OCI-LY3 (cell line): Measurements from ENCODE around the gene RHOBTB3.

Experiments
- H2AFZ ChIP-seq: fragments of 200-600, 300-600 bp; shearing (Covaris generic); 2 replicates; pipeline ENCODE4 v1.6.0; 2014; ENCODE audit warnings: antibody characterized with exemption, low read depth, low read length
- H3K27ac ChIP-seq: fragments of 200-600, 300-600 bp; sonication (generic); 2 replicates; pipeline ENCODE4 v1.5.1; 2014; ENCODE audit warnings: mild to moderate bottlenecking, low read length, moderate library complexity, mixed read lengths
- H3K27me3 ChIP-seq: fragments of 200-600, 300-600 bp; sonication (generic); 2 replicates; pipeline ENCODE4 v1.6.1; 2014; ENCODE audit warnings: low read depth, low read length, mixed read lengths
- H3K36me3 ChIP-seq: fragments of 200-600, 300-600 bp; sonication (generic); replicated peaks from 2 replicates; pipeline ENCODE3; 2014; ENCODE audit warnings: low read depth, low read length, mixed read lengths
- H3K4me1 ChIP-seq: fragments of 300-600, 200-600 bp; sonication (generic); 2 replicates; pipeline ENCODE4 v1.6.1; 2014; ENCODE audit warnings: low read length, mixed read lengths
- H3K4me2 ChIP-seq: fragments of 200-600, 300-600 bp; sonication (generic); 2 replicates; pipeline ENCODE4 v1.6.1; 2014; ENCODE audit warnings: low read length, mixed read lengths
- H3K4me3 ChIP-seq: fragments of 300-600, 200-600 bp; sonication (generic); 2 replicates; pipeline ENCODE4 v1.5.1; 2014; ENCODE audit warnings: antibody characterized with exemption, mild to moderate bottlenecking, low read length, moderate library complexity
- H3K79me2 ChIP-seq: fragments of 300-600, 200-600 bp; shearing (Covaris generic); 2 replicates; pipeline ENCODE4 v1.6.1; 2014; ENCODE audit warnings: mild to moderate bottlenecking, low read length, mixed read lengths
- H3K9ac ChIP-seq: fragments of 300-600, 200-600 bp; shearing (Covaris generic); 2 replicates; pipeline ENCODE4 v1.6.0; 2014; ENCODE audit warnings: mild to moderate bottlenecking, low read length, moderate library complexity
- H3K9me3 ChIP-seq: fragments of 200-600, 300-600 bp; shearing (Covaris generic); 2 replicates; pipeline ENCODE4 v1.6.1; 2014; ENCODE audit warnings: low read length, mixed read lengths; ENCODE audit not compliant: insufficient read depth
- H4K20me1 ChIP-seq: fragments of 200-600, 300-600 bp; sonication (generic); 2 replicates; pipeline ENCODE4 v1.6.1; 2016; ENCODE audit warnings: low read length, mixed read lengths; ENCODE audit not compliant: insufficient read depth
- EZH2phosphoT487 ChIP-seq: fragments of 200-600 bp; shearing (Covaris generic); IDR thresholded peaks from 2 replicates; pipeline ENCODE4 v1.6.1; 2018; ENCODE audit warnings: antibody characterized with exemption, mixed run types, low read depth
- TF ChIP-seq, protein P1 (sequence below): fragments of 200-600, 300-600 bp; sonication (generic); IDR thresholded peaks from 2 replicates; pipeline ENCODE4 v1.5.1; 2014; ENCODE audit warnings: antibody characterized with exemption, low read length, low read depth

The RHOBTB3 gene

DNA sequence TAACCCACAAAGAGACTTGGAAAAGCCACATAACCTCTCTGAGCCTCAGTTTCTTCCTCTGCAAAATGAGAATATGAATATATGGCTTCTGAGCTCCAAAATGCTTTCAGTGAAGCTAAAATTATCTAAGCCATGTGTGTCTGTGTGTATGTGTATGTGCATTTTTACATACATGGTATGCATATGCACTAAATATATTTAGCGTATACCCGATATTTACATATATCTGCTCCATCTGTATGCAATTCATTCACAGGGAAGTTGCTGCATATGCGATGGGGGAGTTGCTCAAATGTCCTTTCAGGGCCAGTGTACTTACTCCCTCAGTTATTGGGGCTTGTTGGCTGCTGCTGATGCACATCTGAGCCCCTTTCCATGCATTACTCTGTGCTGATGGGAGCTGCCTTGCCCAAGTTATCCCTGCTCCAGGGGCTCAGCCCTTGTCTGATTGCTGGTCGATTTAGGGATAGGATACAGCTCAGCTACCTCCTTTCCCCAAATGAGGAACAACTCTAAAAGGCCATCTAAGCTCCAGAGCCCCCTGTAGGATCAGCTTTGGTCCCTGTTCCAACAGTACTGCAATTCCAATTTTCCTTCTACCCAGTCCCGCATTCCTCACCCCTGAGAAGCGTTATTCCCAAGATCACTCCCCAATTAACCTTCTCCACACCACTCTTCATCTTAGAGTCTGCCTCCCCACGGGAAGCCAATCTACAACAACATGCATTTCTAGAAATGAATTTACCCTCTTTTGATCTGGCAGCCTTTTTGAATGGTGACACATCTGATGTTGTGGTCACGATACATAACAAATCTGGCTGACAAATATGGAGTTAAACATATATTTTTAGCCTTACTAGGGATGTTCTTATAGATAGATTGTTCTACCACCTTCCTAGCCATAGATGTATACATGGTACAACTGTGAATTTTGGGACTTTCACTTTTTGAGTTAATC is 15.9 kb downstream of the RHOBTB3 start:
- no peak overlapping the region for H3K4me3 ChIP-seq
- no peaks in the 10 kb centered on the region for H3K9me3 ChIP-seq
- H3K79me2 ChIP-seq = no peaks in the 10 kb centered on the region
- H3K9ac ChIP-seq = no peak overlapping the region
- H3K4me1 ChIP-seq = peaks cover 5% of the 10 kb centered on the region; the same call in 1 of the 2 replicates
- H2AFZ ChIP-seq = no peak overlapping the region
- no peaks in the 10 kb centered on the region for H4K20me1 ChIP-seq
- H3K4me2 ChIP-seq = no peak overlapping the region
- H3K36me3 ChIP-seq = no peaks in the 10 kb centered on the region
- no peak overlapping the region for H3K27ac ChIP-seq
- H3K27me3 ChIP-seq = no peaks in the 10 kb centered on the region
- TF ChIP-seq, protein P1, sequence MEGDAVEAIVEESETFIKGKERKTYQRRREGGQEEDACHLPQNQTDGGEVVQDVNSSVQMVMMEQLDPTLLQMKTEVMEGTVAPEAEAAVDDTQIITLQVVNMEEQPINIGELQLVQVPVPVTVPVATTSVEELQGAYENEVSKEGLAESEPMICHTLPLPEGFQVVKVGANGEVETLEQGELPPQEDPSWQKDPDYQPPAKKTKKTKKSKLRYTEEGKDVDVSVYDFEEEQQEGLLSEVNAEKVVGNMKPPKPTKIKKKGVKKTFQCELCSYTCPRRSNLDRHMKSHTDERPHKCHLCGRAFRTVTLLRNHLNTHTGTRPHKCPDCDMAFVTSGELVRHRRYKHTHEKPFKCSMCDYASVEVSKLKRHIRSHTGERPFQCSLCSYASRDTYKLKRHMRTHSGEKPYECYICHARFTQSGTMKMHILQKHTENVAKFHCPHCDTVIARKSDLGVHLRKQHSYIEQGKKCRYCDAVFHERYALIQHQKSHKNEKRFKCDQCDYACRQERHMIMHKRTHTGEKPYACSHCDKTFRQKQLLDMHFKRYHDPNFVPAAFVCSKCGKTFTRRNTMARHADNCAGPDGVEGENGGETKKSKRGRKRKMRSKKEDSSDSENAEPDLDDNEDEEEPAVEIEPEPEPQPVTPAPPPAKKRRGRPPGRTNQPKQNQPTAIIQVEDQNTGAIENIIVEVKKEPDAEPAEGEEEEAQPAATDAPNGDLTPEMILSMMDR = no peak
- no peak for TF ChIP-seq EZH2phosphoT487

DNA sequence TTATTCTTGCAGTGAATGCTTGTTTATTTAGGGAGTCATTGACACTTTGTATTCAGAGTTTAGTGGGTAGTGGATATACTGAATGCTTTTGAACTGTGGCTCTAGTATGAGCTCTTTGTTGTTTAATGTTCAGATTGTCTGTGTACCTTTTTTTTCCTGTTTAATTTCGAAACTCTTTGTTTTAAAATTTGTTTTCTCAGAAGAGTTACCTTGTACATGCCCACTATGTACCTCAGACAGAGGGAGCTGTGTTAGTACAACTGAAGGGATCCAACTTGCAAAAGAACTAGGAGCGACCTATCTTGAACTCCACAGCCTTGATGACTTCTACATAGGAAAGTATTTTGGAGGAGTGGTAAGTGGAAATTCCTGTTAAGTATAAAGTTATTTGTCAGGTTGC is 17.0 kb downstream of the RHOBTB3 start:
- no peaks in the 10 kb centered on the region for H3K36me3 ChIP-seq
- H4K20me1 ChIP-seq = no peaks in the 10 kb centered on the region
- no peaks in the 10 kb centered on the region for H3K27me3 ChIP-seq
- no peaks in the 10 kb centered on the region for H3K9me3 ChIP-seq
- H3K4me3 ChIP-seq = no peak overlapping the region
- no peak overlapping the region for H2AFZ ChIP-seq
- no peak overlapping the region for H3K9ac ChIP-seq
- TF ChIP-seq, protein P1 = no peak
- no peak for TF ChIP-seq EZH2phosphoT487
- H3K4me1 ChIP-seq = peaks cover 5% of the 10 kb centered on the region; the same call in 1 of the 2 replicates
- no peak overlapping the region for H3K27ac ChIP-seq
- H3K4me2 ChIP-seq = no peak overlapping the region
- H3K79me2 ChIP-seq = no peaks in the 10 kb centered on the region

DNA sequence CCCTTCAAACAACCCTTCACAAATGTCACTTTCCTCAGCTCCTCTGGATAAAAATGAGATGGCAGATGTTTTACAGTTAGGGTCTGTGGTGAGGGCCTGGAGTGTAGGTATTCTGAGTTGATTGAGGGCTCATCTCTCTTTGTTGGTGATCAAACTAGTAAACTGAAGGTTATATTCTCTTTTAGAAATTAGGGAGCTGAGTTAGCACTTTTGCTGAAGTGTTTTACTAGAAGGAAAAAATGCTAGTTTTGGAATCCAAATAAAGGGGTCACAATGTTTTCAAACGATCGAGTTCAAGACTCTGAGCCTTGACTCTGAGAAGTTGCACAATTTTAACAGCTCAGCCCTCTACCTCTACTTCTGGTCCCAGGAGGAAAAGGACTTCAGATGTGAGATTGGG is 23.4 kb downstream of the RHOBTB3 start:
- no peak overlapping the region for H3K27ac ChIP-seq
- no peaks in the 10 kb centered on the region for H3K9me3 ChIP-seq
- H3K4me1 ChIP-seq = peaks cover under 1% of the 10 kb centered on the region; the same call in 1 of the 2 replicates
- no peaks in the 10 kb centered on the region for H3K27me3 ChIP-seq
- no peak overlapping the region for H3K4me2 ChIP-seq
- H3K4me3 ChIP-seq = no peak overlapping the region
- no peaks in the 10 kb centered on the region for H3K79me2 ChIP-seq
- H3K9ac ChIP-seq = no peak overlapping the region
- H3K36me3 ChIP-seq = no peaks in the 10 kb centered on the region
- H4K20me1 ChIP-seq = no peaks in the 10 kb centered on the region
- TF ChIP-seq, protein P1 = no peak
- TF ChIP-seq EZH2phosphoT487 = no peak
- no peak overlapping the region for H2AFZ ChIP-seq

DNA sequence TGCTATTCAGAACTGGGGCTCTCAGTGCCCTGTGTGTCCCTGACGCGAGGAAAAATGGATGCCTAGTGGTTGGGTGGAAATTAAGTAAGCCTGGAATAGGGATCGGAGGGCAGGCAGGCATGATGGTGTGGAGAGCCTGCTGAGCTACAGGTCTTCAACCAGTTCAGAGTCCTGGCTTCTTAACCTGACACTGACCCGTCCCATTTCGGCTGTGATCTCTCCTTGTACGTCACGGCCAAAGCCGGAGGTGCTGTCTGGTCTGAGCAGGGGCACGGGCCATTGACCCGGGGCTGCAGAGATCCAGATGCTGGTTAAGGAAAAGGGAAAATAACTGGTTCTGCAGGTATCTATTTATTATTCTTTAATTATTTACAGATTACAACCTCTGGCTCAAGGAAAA is 27.9 kb downstream of the RHOBTB3 start:
- H2AFZ ChIP-seq = no peak overlapping the region
- no peaks in the 10 kb centered on the region for H4K20me1 ChIP-seq
- H3K9me3 ChIP-seq = no peaks in the 10 kb centered on the region
- no peaks in the 10 kb centered on the region for H3K79me2 ChIP-seq
- H3K9ac ChIP-seq = no peak overlapping the region
- peaks cover 36% of the 10 kb centered on the region for H3K4me1 ChIP-seq
- no peaks in the 10 kb centered on the region for H3K36me3 ChIP-seq
- TF ChIP-seq, protein P1 = no peak
- TF ChIP-seq EZH2phosphoT487 = no peak
- no peaks in the 10 kb centered on the region for H3K27me3 ChIP-seq
- H3K4me3 ChIP-seq = no peak overlapping the region
- no peak overlapping the region for H3K4me2 ChIP-seq
- no peak overlapping the region for H3K27ac ChIP-seq
